Effector memory CD8-positive, alpha-beta T cell (primary cell): Measurements from ENCODE around the gene TIAM2.

ENCODE experiments used
- ATAC-seq: fragments of 150-1000 bp; cut with Tn5 transposase; replicated peaks from 2 replicates; pipeline ENCODE4 v1.10.0; 2021; ENCODE audit warnings: mild to moderate bottlenecking, moderate library complexity
- DNase-seq, 3 experiments: peaks; one replicate each; pipeline ENCODE4 v3.0.0; 2021
- H3K27ac Mint-ChIP-seq, 2 donors: one replicate each; pipeline ENCODE4 v1.8.0; 2022; ENCODE audit warnings: mild to moderate bottlenecking in 2 of 2, mixed read lengths in 2 of 2, moderate library complexity in 2 of 2
- H3K27me3 Mint-ChIP-seq, 2 donors: one replicate each; pipeline ENCODE4 v1.8.0; 2022; ENCODE audit warnings: mixed read lengths in 2 of 2
- H3K36me3 Mint-ChIP-seq: one replicate; pipeline ENCODE4 v1.8.0; 2022; ENCODE audit warnings: mild to moderate bottlenecking, moderate library complexity, mixed read lengths; ENCODE audit not compliant: insufficient read depth
- H3K4me1 Mint-ChIP-seq, 2 donors: one replicate each; pipeline ENCODE4 v1.8.0; 2022; ENCODE audit warnings: low read depth in 2 of 2, mixed read lengths in 2 of 2
- H3K4me3 Mint-ChIP-seq, 2 donors: one replicate each; pipeline ENCODE4 v1.8.0; 2022; ENCODE audit warnings: mild to moderate bottlenecking in 2 of 2, mixed read lengths in 2 of 2, moderate library complexity in 2 of 2
- H3K9me3 Mint-ChIP-seq, 2 donors: one replicate each; pipeline ENCODE4 v1.8.0; 2022; ENCODE audit warnings: mixed read lengths in 2 of 2

Gene TIAM2

GRCh38 chr6:155270561-155271091 is 275.5 kb downstream of the TIAM2 start:
- H3K4me3 Mint-ChIP-seq: no peak overlapping the region
- ATAC-seq (no peak), DNase-seq (no peak)
- no peak overlapping the region for H3K27ac Mint-ChIP-seq
- H3K36me3 Mint-ChIP-seq: peaks cover 13% of the 10 kb centered on the region
- no peaks in the 10 kb centered on the region for H3K27me3 Mint-ChIP-seq
- no peaks in the 10 kb centered on the region for H3K9me3 Mint-ChIP-seq
- H3K4me1 Mint-ChIP-seq: peaks cover 9 to 16% of the 10 kb centered on the region in 2 donors

GRCh38 chr6:155271145-155271544 is 276.0 kb downstream of the TIAM2 start:
- Mint-ChIP-seq H3K27me3 (no peaks in the 10 kb centered on the region), H3K4me1 (peaks cover 9 to 20% of the 10 kb centered on the region in 2 donors), H3K4me3 (no peak overlapping the region), H3K27ac (no peak overlapping the region), H3K9me3 (no peaks in the 10 kb centered on the region), H3K36me3 (peaks cover 13% of the 10 kb centered on the region)
- ATAC-seq: no peak
- DNase-seq: no peak

GRCh38 chr6:155272353-155273232 is 277.5 kb downstream of the TIAM2 start:
- Mint-ChIP-seq H3K36me3 (peaks cover 13% of the 10 kb centered on the region), H3K4me1 (peaks cover 9 to 20% of the 10 kb centered on the region in 2 donors), H3K9me3 (no peaks in the 10 kb centered on the region), H3K27ac (no peak overlapping the region), H3K4me3 (no peak overlapping the region), H3K27me3 (no peaks in the 10 kb centered on the region)
- ATAC-seq (no peak), DNase-seq (no peak)

GRCh38 chr6:155273431-155273830 is 278.3 kb downstream of the TIAM2 start:
- Mint-ChIP-seq H3K4me1 (peaks cover 11 to 18% of the 10 kb centered on the region in 2 donors), H3K27ac (peak overlapping the region in 1 of 2 donors; percentile 3), H3K36me3 (peaks cover 13% of the 10 kb centered on the region), H3K27me3 (no peaks in the 10 kb centered on the region), H3K9me3 (no peaks in the 10 kb centered on the region), H3K4me3 (no peak overlapping the region)
- ATAC-seq: no peak
- no peak for DNase-seq

- Mint-ChIP-seq H3K4me3 (no peak overlapping the region), H3K9me3 (no peaks in the 10 kb centered on the region), H3K27ac (peak overlapping the region in 1 of 2 donors; percentile 3), H3K36me3 (peaks cover 13% of the 10 kb centered on the region), H3K4me1 (peaks cover 11 to 24% of the 10 kb centered on the region in 2 donors), H3K27me3 (no peaks in the 10 kb centered on the region)
- ATAC-seq (no peak), DNase-seq (no peak)
These were observed 279.0 kb downstream of the TIAM2 start for GRCh38 chr6:155274106-155274505.

- H3K4me3 Mint-ChIP-seq: no peak overlapping the region
- DNase-seq: no peak
- H3K4me1 Mint-ChIP-seq: peaks cover 11 to 26% of the 10 kb centered on the region in 2 donors
- no peak overlapping the region for H3K27ac Mint-ChIP-seq
- no peaks in the 10 kb centered on the region for H3K27me3 Mint-ChIP-seq
- H3K36me3 Mint-ChIP-seq: peaks cover 13% of the 10 kb centered on the region
- no peak for ATAC-seq
- no peaks in the 10 kb centered on the region for H3K9me3 Mint-ChIP-seq
These were observed 279.4 kb downstream of the TIAM2 start for GRCh38 chr6:155274533-155274932.

- no peaks in the 10 kb centered on the region for H3K27me3 Mint-ChIP-seq
- no peak overlapping the region for H3K27ac Mint-ChIP-seq
- no peak for DNase-seq
- H3K36me3 Mint-ChIP-seq: peaks cover 19% of the 10 kb centered on the region
- ATAC-seq: no peak
- no peak overlapping the region for H3K4me3 Mint-ChIP-seq
- H3K4me1 Mint-ChIP-seq: peaks cover 13 to 32% of the 10 kb centered on the region in 2 donors
- no peaks in the 10 kb centered on the region for H3K9me3 Mint-ChIP-seq
These were observed 280.8 kb downstream of the TIAM2 start for GRCh38 chr6:155275808-155276480.

- Mint-ChIP-seq H3K27me3 (no peaks in the 10 kb centered on the region), H3K36me3 (peaks cover 25% of the 10 kb centered on the region), H3K4me3 (no peak overlapping the region), H3K4me1 (peaks cover 13 to 32% of the 10 kb centered on the region in 2 donors), H3K9me3 (no peaks in the 10 kb centered on the region), H3K27ac (peak overlapping the region in 1 of 2 donors; percentile 28)
- no peak for ATAC-seq
- DNase-seq: no peak
These were observed 281.5 kb downstream of the TIAM2 start for GRCh38 chr6:155276638-155277037.

- H3K36me3 Mint-ChIP-seq: peaks cover 38% of the 10 kb centered on the region
- H3K4me1 Mint-ChIP-seq: peaks cover 10 to 29% of the 10 kb centered on the region in 2 donors
- no peak overlapping the region for H3K27ac Mint-ChIP-seq
These were observed 283.4 kb downstream of the TIAM2 start for GRCh38 chr6:155278319-155279049.

GRCh38 chr6:155284775-155285174 is 289.7 kb downstream of the TIAM2 start:
- H3K27ac Mint-ChIP-seq: no peak overlapping the region
- no peaks in the 10 kb centered on the region for H3K9me3 Mint-ChIP-seq
- ATAC-seq (no peak), DNase-seq (no peak)
- no peak overlapping the region for H3K4me3 Mint-ChIP-seq
- H3K4me1 Mint-ChIP-seq: peaks cover 6 to 10% of the 10 kb centered on the region in 2 donors
- H3K36me3 Mint-ChIP-seq: peaks cover 52% of the 10 kb centered on the region
- no peaks in the 10 kb centered on the region for H3K27me3 Mint-ChIP-seq

More at GRCh38 chr6:155278319-155279049, 283.4 kb downstream of the TIAM2 start:
- DNase-seq: no peak
- Mint-ChIP-seq H3K27me3 (no peaks in the 10 kb centered on the region), H3K9me3 (no peaks in the 10 kb centered on the region), H3K4me3 (no peak overlapping the region)
- ATAC-seq: no peak

- no peak for ATAC-seq
- H3K27me3 Mint-ChIP-seq: no peaks in the 10 kb centered on the region
- H3K4me3 Mint-ChIP-seq: no peak overlapping the region
- H3K27ac Mint-ChIP-seq: peak overlapping the region in 1 of 2 donors; percentile 41
- H3K36me3 Mint-ChIP-seq: peaks cover 36% of the 10 kb centered on the region
- no peak for DNase-seq
- H3K9me3 Mint-ChIP-seq: no peaks in the 10 kb centered on the region
- peaks cover 8 to 10% of the 10 kb centered on the region in 2 donors for H3K4me1 Mint-ChIP-seq
These were observed 292.6 kb downstream of the TIAM2 start for GRCh38 chr6:155287762-155288161.

GRCh38 chr6:155290491-155290890 is 295.4 kb downstream of the TIAM2 start:
- H3K27ac Mint-ChIP-seq: no peak overlapping the region

GRCh38 chr6:155291291-155291690 is 296.2 kb downstream of the TIAM2 start:
- Mint-ChIP-seq H3K36me3 (peaks cover 29% of the 10 kb centered on the region), H3K27ac (no peak overlapping the region), H3K4me3 (no peak overlapping the region)

More at GRCh38 chr6:155290491-155290890, 295.4 kb downstream of the TIAM2 start:
- peaks cover 27% of the 10 kb centered on the region for H3K36me3 Mint-ChIP-seq
- H3K27me3 Mint-ChIP-seq: no peaks in the 10 kb centered on the region
- ATAC-seq (no peak), DNase-seq (no peak)
- H3K4me3 Mint-ChIP-seq: no peak overlapping the region
- H3K9me3 Mint-ChIP-seq: no peaks in the 10 kb centered on the region
- peaks cover 11 to 19% of the 10 kb centered on the region in 2 donors for H3K4me1 Mint-ChIP-seq

More at GRCh38 chr6:155291291-155291690, 296.2 kb downstream of the TIAM2 start:
- Mint-ChIP-seq H3K9me3 (no peaks in the 10 kb centered on the region), H3K27me3 (no peaks in the 10 kb centered on the region), H3K4me1 (peaks cover 11 to 19% of the 10 kb centered on the region in 2 donors)
- ATAC-seq (no peak), DNase-seq (no peak)
